ENCODE measurements around the gene RORB.

RORB gene

GRCh38 chr9:74666625-74667316, 169.6 kb downstream of the RORB start:
- Histone ChIP-seq H3K9me3 (ENCODE audit: control insufficient read depth in 1 of 2, low read length in 2 of 2) (no peaks in the 10 kb centered on the region), H3K4me3 (ENCODE audit: low read depth in 1 of 2, low read length in 2 of 2) (no peak overlapping the region), H3K27me3 (ENCODE audit: low read depth, low read length) (no peaks in the 10 kb centered on the region), H3K27ac (ENCODE audit: low read length) (no peak overlapping the region), H3K4me1 (ENCODE audit: control insufficient read depth in 1 of 2, insufficient read depth in 2 of 2, low read length in 2 of 2) (no peaks in the 10 kb centered on the region), H3K36me3 (ENCODE audit: control insufficient read depth in 1 of 2, insufficient read depth in 2 of 2, low read length in 2 of 2) (no peaks in the 10 kb centered on the region)

- Histone ChIP-seq H3K4me1 (ENCODE audit: control insufficient read depth in 1 of 2, insufficient read depth in 2 of 2, low read length in 2 of 2) (no peaks in the 10 kb centered on the region), H3K4me3 (ENCODE audit: low read depth in 1 of 2, low read length in 2 of 2) (no peak overlapping the region), H3K9me3 (ENCODE audit: control insufficient read depth in 1 of 2, low read length in 2 of 2) (no peaks in the 10 kb centered on the region), H3K27me3 (ENCODE audit: low read depth, low read length) (no peaks in the 10 kb centered on the region), H3K27ac (ENCODE audit: low read length) (no peak overlapping the region), H3K36me3 (ENCODE audit: control insufficient read depth in 1 of 2, insufficient read depth in 2 of 2, low read length in 2 of 2) (no peaks in the 10 kb centered on the region)
Measured at GRCh38 chr9:74672237-74672636, 175.1 kb downstream of the RORB start.

GRCh38 chr9:74674077-74674476, 176.9 kb downstream of the RORB start:
- no peaks in the 10 kb centered on the region for H3K36me3 ChIP-seq (ENCODE audit: control insufficient read depth in 1 of 2, insufficient read depth in 2 of 2, low read length in 2 of 2)

GRCh38 chr9:74681906-74682305, 184.8 kb downstream of the RORB start:
- Histone ChIP-seq H3K27ac (ENCODE audit: low read length) (no peak overlapping the region), H3K36me3 (ENCODE audit: control insufficient read depth in 1 of 2, insufficient read depth in 2 of 2, low read length in 2 of 2) (no peaks in the 10 kb centered on the region), H3K4me3 (ENCODE audit: low read depth in 1 of 2, low read length in 2 of 2) (no peak overlapping the region), H3K4me1 (ENCODE audit: control insufficient read depth in 1 of 2, insufficient read depth in 2 of 2, low read length in 2 of 2) (no peaks in the 10 kb centered on the region), H3K9me3 (ENCODE audit: control insufficient read depth in 1 of 2, low read length in 2 of 2) (no peaks in the 10 kb centered on the region), H3K27me3 (ENCODE audit: low read depth, low read length) (no peaks in the 10 kb centered on the region)

More at GRCh38 chr9:74674077-74674476, 176.9 kb downstream of the RORB start:
- no peak overlapping the region for H3K4me3 ChIP-seq (ENCODE audit: low read depth in 1 of 2, low read length in 2 of 2)
- no peaks in the 10 kb centered on the region for H3K9me3 ChIP-seq (ENCODE audit: control insufficient read depth in 1 of 2, low read length in 2 of 2)
- no peaks in the 10 kb centered on the region for H3K27me3 ChIP-seq (ENCODE audit: low read depth, low read length)
- no peaks in the 10 kb centered on the region for H3K4me1 ChIP-seq (ENCODE audit: control insufficient read depth in 1 of 2, insufficient read depth in 2 of 2, low read length in 2 of 2)
- H3K27ac ChIP-seq (ENCODE audit: low read length): no peak overlapping the region

GRCh38 chr9:74683322-74683721, 186.2 kb downstream of the RORB start:
- no peaks in the 10 kb centered on the region for H3K4me1 ChIP-seq (ENCODE audit: control insufficient read depth in 1 of 2, insufficient read depth in 2 of 2, low read length in 2 of 2)
- no peak overlapping the region for H3K4me3 ChIP-seq (ENCODE audit: low read depth in 1 of 2, low read length in 2 of 2)
- no peaks in the 10 kb centered on the region for H3K9me3 ChIP-seq (ENCODE audit: control insufficient read depth in 1 of 2, low read length in 2 of 2)
- no peaks in the 10 kb centered on the region for H3K36me3 ChIP-seq (ENCODE audit: control insufficient read depth in 1 of 2, insufficient read depth in 2 of 2, low read length in 2 of 2)
- H3K27ac ChIP-seq (ENCODE audit: low read length): no peak overlapping the region
- no peaks in the 10 kb centered on the region for H3K27me3 ChIP-seq (ENCODE audit: low read depth, low read length)

GRCh38 chr9:74691058-74691457, 193.9 kb downstream of the RORB start:
- no peak overlapping the region for H3K27ac ChIP-seq (ENCODE audit: low read length)
- no peaks in the 10 kb centered on the region for H3K9me3 ChIP-seq (ENCODE audit: control insufficient read depth in 1 of 2, low read length in 2 of 2)
- H3K27me3 ChIP-seq (ENCODE audit: low read depth, low read length): no peaks in the 10 kb centered on the region
- H3K36me3 ChIP-seq (ENCODE audit: control insufficient read depth in 1 of 2, insufficient read depth in 2 of 2, low read length in 2 of 2): no peaks in the 10 kb centered on the region
- H3K4me1 ChIP-seq (ENCODE audit: control insufficient read depth in 1 of 2, insufficient read depth in 2 of 2, low read length in 2 of 2): no peaks in the 10 kb centered on the region
- H3K4me3 ChIP-seq (ENCODE audit: low read depth in 1 of 2, low read length in 2 of 2): no peak overlapping the region

GRCh38 chr9:74696520-74696919, 199.4 kb downstream of the RORB start:
- Histone ChIP-seq H3K36me3 (ENCODE audit: control insufficient read depth in 1 of 2, insufficient read depth in 2 of 2, low read length in 2 of 2) (no peaks in the 10 kb centered on the region), H3K9me3 (ENCODE audit: control insufficient read depth in 1 of 2, low read length in 2 of 2) (no peaks in the 10 kb centered on the region), H3K4me1 (ENCODE audit: control insufficient read depth in 1 of 2, insufficient read depth in 2 of 2, low read length in 2 of 2) (no peaks in the 10 kb centered on the region), H3K4me3 (ENCODE audit: low read depth in 1 of 2, low read length in 2 of 2) (no peak overlapping the region), H3K27me3 (ENCODE audit: low read depth, low read length) (no peaks in the 10 kb centered on the region), H3K27ac (ENCODE audit: low read length) (no peak overlapping the region)

GRCh38 chr9:74697535-74697934, 200.4 kb downstream of the RORB start:
- no peak overlapping the region for H3K27ac ChIP-seq (ENCODE audit: low read length)
- H3K27me3 ChIP-seq (ENCODE audit: low read depth, low read length): no peaks in the 10 kb centered on the region
- no peak overlapping the region for H3K4me3 ChIP-seq (ENCODE audit: low read depth in 1 of 2, low read length in 2 of 2)
- H3K36me3 ChIP-seq (ENCODE audit: control insufficient read depth in 1 of 2, insufficient read depth in 2 of 2, low read length in 2 of 2): no peaks in the 10 kb centered on the region
- H3K4me1 ChIP-seq (ENCODE audit: control insufficient read depth in 1 of 2, insufficient read depth in 2 of 2, low read length in 2 of 2): no peaks in the 10 kb centered on the region
- no peaks in the 10 kb centered on the region for H3K9me3 ChIP-seq (ENCODE audit: control insufficient read depth in 1 of 2, low read length in 2 of 2)

GRCh38 chr9:74711341-74711740, 214.2 kb downstream of the RORB start:
- no peak overlapping the region for H3K4me3 ChIP-seq (ENCODE audit: low read depth in 1 of 2, low read length in 2 of 2)
- no peaks in the 10 kb centered on the region for H3K9me3 ChIP-seq (ENCODE audit: control insufficient read depth in 1 of 2, low read length in 2 of 2)
- H3K4me1 ChIP-seq (ENCODE audit: control insufficient read depth in 1 of 2, insufficient read depth in 2 of 2, low read length in 2 of 2): no peaks in the 10 kb centered on the region
- H3K27me3 ChIP-seq (ENCODE audit: low read depth, low read length): no peaks in the 10 kb centered on the region
- no peak overlapping the region for H3K27ac ChIP-seq (ENCODE audit: low read length)
- no peaks in the 10 kb centered on the region for H3K36me3 ChIP-seq (ENCODE audit: control insufficient read depth in 1 of 2, insufficient read depth in 2 of 2, low read length in 2 of 2)

GRCh38 chr9:74718709-74719108, 221.6 kb downstream of the RORB start:
- no peaks in the 10 kb centered on the region for H3K27me3 ChIP-seq (ENCODE audit: low read depth, low read length)
- H3K4me3 ChIP-seq (ENCODE audit: low read depth in 1 of 2, low read length in 2 of 2): no peak overlapping the region
- no peaks in the 10 kb centered on the region for H3K36me3 ChIP-seq (ENCODE audit: control insufficient read depth in 1 of 2, insufficient read depth in 2 of 2, low read length in 2 of 2)
- H3K9me3 ChIP-seq (ENCODE audit: control insufficient read depth in 1 of 2, low read length in 2 of 2): no peaks in the 10 kb centered on the region
- no peaks in the 10 kb centered on the region for H3K4me1 ChIP-seq (ENCODE audit: control insufficient read depth in 1 of 2, insufficient read depth in 2 of 2, low read length in 2 of 2)
- H3K27ac ChIP-seq (ENCODE audit: low read length): no peak overlapping the region

GRCh38 chr9:74719306-74719705, 222.2 kb downstream of the RORB start:
- Histone ChIP-seq H3K4me1 (ENCODE audit: control insufficient read depth in 1 of 2, insufficient read depth in 2 of 2, low read length in 2 of 2) (no peaks in the 10 kb centered on the region), H3K36me3 (ENCODE audit: control insufficient read depth in 1 of 2, insufficient read depth in 2 of 2, low read length in 2 of 2) (no peaks in the 10 kb centered on the region), H3K9me3 (ENCODE audit: control insufficient read depth in 1 of 2, low read length in 2 of 2) (no peaks in the 10 kb centered on the region), H3K27ac (ENCODE audit: low read length) (no peak overlapping the region), H3K27me3 (ENCODE audit: low read depth, low read length) (no peaks in the 10 kb centered on the region), H3K4me3 (ENCODE audit: low read depth in 1 of 2, low read length in 2 of 2) (no peak overlapping the region)

All from muscle layer of duodenum (tissue), 2 donors.